HepG2 (cell line): ENCODE data around the gene NKX1-2. TPM values are rescaled to one million over a fixed set of nuclear protein-coding genes. Genes with fewer than 3 reads are reported as not detected.

ENCODE experiments used
- ATAC-seq: fragments of 200-7000 bp; cut with Tn5 transposase; 3 replicates; pipeline ENCODE4 v1.9.1; 2020; ENCODE audit warnings: mild to moderate bottlenecking, moderate library complexity
- BruUV-seq: library from RNA; stranded (reverse); fragments of 400-500 nt; replicated peaks from 2 replicates; lab custom pipeline; 2021; lab: Mats Ljungman, UMichigan
- CTCF ChIA-PET: fragments of 300-600 bp; formaldehyde crosslinking; extraction: SDS; loops from one replicate; lab custom pipeline; 2021; ENCODE audit warnings: low total read pairs, inconsistent platforms, low intra/inter-chr PET ratio; lab: Yijun Ruan, JAX
- POLR2A ChIA-PET: fragments of 350-600 bp; sonication (Branson Sonifier 250); formaldehyde crosslinking; loops from one replicate; lab custom pipeline; 2020; ENCODE audit warnings: antibody characterized with exemption, inconsistent platforms; lab: Yijun Ruan, JAX
- DNase-seq: peaks from one replicate; pipeline ENCODE4 v3.0.0-alpha.2; 2015; ENCODE audit warnings: low spot score
- FAIRE-seq: peaks from 3 replicates; lab custom pipeline; 2011; peaks lifted over from hg19 to GRCh38; lab: Jason Lieb, UNC
- H2AFZ ChIP-seq: one replicate; pipeline ENCODE4 v1.6.1; 2011; ENCODE audit warnings: low read length, inconsistent platforms
- H3K27ac ChIP-seq: fragments of 300-600 bp; 3 replicates; pipeline ENCODE4 v1.8.0; 2011; ENCODE audit warnings: mixed run types, mild to moderate bottlenecking, mixed read lengths, low read length, inconsistent platforms; ENCODE audit not compliant: insufficient read depth; ENCODE audit errors: extremely low read length
- H3K27me3 ChIP-seq, 2 experiments: fragments of 200-600 bp in 1 of 2; 2 replicates in 1 of 2; 3 replicates in 1 of 2; pipeline versions ENCODE4 v1.6.0 to v1.8.0; 2011; ENCODE audit warnings: low read length in 2 of 2, mild to moderate bottlenecking in 2 of 2, moderate library complexity in 2 of 2, inconsistent platforms in 1 of 2; ENCODE audit not compliant: insufficient read depth in 2 of 2, control insufficient read depth in 1 of 2
- H3K36me3 ChIP-seq, 2 experiments: fragments of 200-600 bp in 1 of 2; replicated peaks in 1 of 2; 2 replicates in 1 of 2; 3 replicates in 1 of 2; pipeline versions ENCODE4 v1.5.1 to v1.8.0; 2011; ENCODE audit warnings: low read length in 2 of 2, inconsistent platforms in 1 of 2; ENCODE audit not compliant: insufficient read depth in 2 of 2, control insufficient read depth in 1 of 2
- H3K4me1 ChIP-seq: 2 replicates; pipeline ENCODE4 v1.5.1; 2012; ENCODE audit warnings: low read length, inconsistent platforms; ENCODE audit not compliant: insufficient read depth
- H3K4me2 ChIP-seq: 2 replicates; pipeline ENCODE4 v1.6.0; 2011; ENCODE audit warnings: low read depth, low read length, inconsistent platforms
- H3K4me3 ChIP-seq, 3 experiments: fragments of 200-600 bp in 1 of 3; sonication (generic), shearing (Covaris generic) in 1 of 3; replicated peaks in 1 of 3; 2 replicates each; pipeline ENCODE4 v1.5.1; 2011 to 2016; ENCODE audit warnings: low read length in 3 of 3, inconsistent platforms in 2 of 3, low read depth in 2 of 3, mild to moderate bottlenecking in 2 of 3, control low read depth in 1 of 3, mixed read lengths in 1 of 3; ENCODE audit not compliant: insufficient read depth in 1 of 3
- H3K79me2 ChIP-seq: one replicate; pipeline ENCODE4 v1.6.1; 2011; ENCODE audit warnings: low read length, inconsistent platforms; ENCODE audit not compliant: insufficient read depth
- H3K9ac ChIP-seq: 2 replicates; pipeline ENCODE4 v1.6.0; 2011; ENCODE audit warnings: mild to moderate bottlenecking, low read depth, low read length, inconsistent platforms; ENCODE audit not compliant: insufficient read depth
- H3K9me3 ChIP-seq: 2 replicates; pipeline ENCODE4 v1.5.1; 2012; ENCODE audit warnings: mild to moderate bottlenecking, low read length
- H4K20me1 ChIP-seq: 2 replicates; pipeline ENCODE4 v1.6.0; 2011; ENCODE audit warnings: inconsistent platforms, mild to moderate bottlenecking, low read length, moderate library complexity; ENCODE audit not compliant: insufficient read depth
- ARID2 ChIP-seq: sonication (generic); formaldehyde crosslinking; IDR thresholded peaks from 2 replicates; pipeline ENCODE4 v1.8.1; 2022; ENCODE audit warnings: mild to moderate bottlenecking, missing genetic modification reagents, borderline replicate concordance
- CAMTA2 ChIP-seq: sonication (generic); formaldehyde crosslinking; IDR thresholded peaks from 2 replicates; pipeline ENCODE4 v1.4.0; 2020; ENCODE audit warnings: mild to moderate bottlenecking, missing genetic modification reagents, borderline replicate concordance
- CEBPB ChIP-seq: IDR thresholded peaks from 2 replicates; pipeline ENCODE4 v1.6.1; 2011; ENCODE audit warnings: low read depth, low read length, improper control_type of control experiment, borderline replicate concordance
- JUN ChIP-seq: sonication (generic); formaldehyde crosslinking; IDR thresholded peaks from 2 replicates; pipeline ENCODE4 v1.4.0; 2020; ENCODE audit warnings: mild to moderate bottlenecking, missing genetic modification reagents
- NFE2 ChIP-seq: sonication (generic); formaldehyde crosslinking; IDR thresholded peaks from 2 replicates; pipeline ENCODE4 v1.4.0; 2020; ENCODE audit warnings: missing genetic modification reagents
- PTBP1 ChIP-seq: fragments of 200-400 bp; formaldehyde crosslinking; IDR thresholded peaks from 2 replicates; pipeline ENCODE4 v1.6.1; 2018; ENCODE audit warnings: low read length, low read depth; ENCODE audit not compliant: poor library complexity, severe bottlenecking
- SP2 ChIP-seq: sonication (generic); formaldehyde crosslinking; IDR thresholded peaks from 2 replicates; pipeline ENCODE4 v1.5.1; 2020; ENCODE audit warnings: mild to moderate bottlenecking, missing genetic modification reagents
- SUZ12 ChIP-seq: fragments of 150-350 bp; IDR thresholded peaks from 2 replicates; pipeline ENCODE4 v1.6.1; 2014; ENCODE audit warnings: low read depth, low read length
- ZKSCAN8 ChIP-seq: IDR thresholded peaks from 2 replicates; pipeline ENCODE4 v1.6.1; 2016; ENCODE audit warnings: borderline replicate concordance, missing genetic modification reagents, missing compliant biosample characterization
- ZNF12 ChIP-seq: sonication (generic); formaldehyde crosslinking; IDR thresholded peaks from 2 replicates; pipeline ENCODE4 v1.5.0; 2020; ENCODE audit warnings: missing genetic modification reagents
- ZNF557 ChIP-seq: sonication (generic); formaldehyde crosslinking; IDR thresholded peaks from 2 replicates; pipeline ENCODE4 v1.4.0; 2020; ENCODE audit warnings: missing genetic modification reagents
- ZNF788 ChIP-seq: sonication (generic); formaldehyde crosslinking; IDR thresholded peaks from 2 replicates; pipeline ENCODE4 v1.5.0; 2020; ENCODE audit warnings: mild to moderate bottlenecking, missing genetic modification reagents, borderline replicate concordance
- WGBS: methylation state at CpG from one replicate; pipeline ENCODE4 v1.1.6; 2017; ENCODE audit warnings: low lambda C conversion rate; 5-methylcytosine and 5-hydroxymethylcytosine counted together
- in situ Hi-C: cut with HindIII; loops from 2 replicates; pipeline ENCODE4 v1.10.0; 2017; ENCODE audit warnings: low pct_unique_long_range_greater_than_20kb; ENCODE audit not compliant: extremely low pct_ligation_motif_present
- intact Hi-C: fragments of 100-400 bp; cut with micrococcal nuclease; formaldehyde crosslinking; loops from one replicate; pipeline ENCODE4 v1.10.0; 2022; ENCODE audit not compliant: unreplicated experiment
- polyA plus RNA-seq, 8 experiments: library from polyadenylated mRNA; depleted of rRNA in 3 of 8; stranded (reverse) in 7 of 8; unstranded in 1 of 8; fragments of >200 nt; fragmentation: Illumina TruSeq in 4 of 8; extraction: Trizol in 4 of 8; gene quantifications; 2 replicates each; pipeline versions ENCODE4 v1.2.1 to v1.2.3, GENCODE V29; 2011 to 2016; ENCODE audit warnings: low read depth in 4 of 8, missing spikeins in 1 of 8, mixed read lengths in 1 of 8; ENCODE audit not compliant: insufficient read depth in 1 of 8
- total RNA-seq, 5 experiments: library from RNA; depleted of rRNA; stranded (reverse); fragments of >200 nt; fragmentation: Illumina TruSeq; extraction: Trizol; gene quantifications; 2 replicates each; pipeline ENCODE4 v1.2.3, GENCODE V29; 2016; ENCODE audit warnings: low read depth in 1 of 5
- TF ChIP-seq, protein P1 (sequence below): sonication (generic); formaldehyde crosslinking; IDR thresholded peaks from 2 replicates; pipeline ENCODE4 v1.4.0; 2020; ENCODE audit warnings: missing genetic modification reagents, mild to moderate bottlenecking, borderline replicate concordance
- TF ChIP-seq, protein P2 (sequence below): IDR thresholded peaks from 2 replicates; pipeline ENCODE4 v1.4.0; 2020; ENCODE audit warnings: mild to moderate bottlenecking, missing genetic modification reagents

The NKX1-2 gene
- total and polyA plus RNA-seq, 2 of the 13 experiments (the other 11 are each of a cell fraction or from before 2014, with no cell fraction given), result not detected

DNA sequence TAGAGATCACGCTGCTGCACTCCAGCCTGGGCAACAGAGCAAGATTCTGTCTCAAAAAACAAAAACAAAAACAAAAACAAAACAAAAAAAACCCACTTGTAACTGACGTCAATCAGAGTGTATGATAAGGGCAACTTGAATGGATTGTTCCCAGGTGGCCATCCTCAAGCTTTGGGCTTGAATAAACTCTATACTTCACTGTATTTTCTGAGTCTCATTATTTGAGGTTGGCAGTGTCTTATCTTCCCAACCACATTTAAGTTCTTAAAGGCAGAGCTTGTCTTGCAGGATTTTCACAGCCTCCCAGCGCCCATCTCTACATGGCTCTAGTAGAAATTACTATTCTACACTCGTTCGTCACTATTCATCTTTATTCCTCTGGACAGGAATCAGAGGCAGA, 26.0 kb downstream of the NKX1-2 start (continued):
- TF ChIP-seq, protein P1, sequence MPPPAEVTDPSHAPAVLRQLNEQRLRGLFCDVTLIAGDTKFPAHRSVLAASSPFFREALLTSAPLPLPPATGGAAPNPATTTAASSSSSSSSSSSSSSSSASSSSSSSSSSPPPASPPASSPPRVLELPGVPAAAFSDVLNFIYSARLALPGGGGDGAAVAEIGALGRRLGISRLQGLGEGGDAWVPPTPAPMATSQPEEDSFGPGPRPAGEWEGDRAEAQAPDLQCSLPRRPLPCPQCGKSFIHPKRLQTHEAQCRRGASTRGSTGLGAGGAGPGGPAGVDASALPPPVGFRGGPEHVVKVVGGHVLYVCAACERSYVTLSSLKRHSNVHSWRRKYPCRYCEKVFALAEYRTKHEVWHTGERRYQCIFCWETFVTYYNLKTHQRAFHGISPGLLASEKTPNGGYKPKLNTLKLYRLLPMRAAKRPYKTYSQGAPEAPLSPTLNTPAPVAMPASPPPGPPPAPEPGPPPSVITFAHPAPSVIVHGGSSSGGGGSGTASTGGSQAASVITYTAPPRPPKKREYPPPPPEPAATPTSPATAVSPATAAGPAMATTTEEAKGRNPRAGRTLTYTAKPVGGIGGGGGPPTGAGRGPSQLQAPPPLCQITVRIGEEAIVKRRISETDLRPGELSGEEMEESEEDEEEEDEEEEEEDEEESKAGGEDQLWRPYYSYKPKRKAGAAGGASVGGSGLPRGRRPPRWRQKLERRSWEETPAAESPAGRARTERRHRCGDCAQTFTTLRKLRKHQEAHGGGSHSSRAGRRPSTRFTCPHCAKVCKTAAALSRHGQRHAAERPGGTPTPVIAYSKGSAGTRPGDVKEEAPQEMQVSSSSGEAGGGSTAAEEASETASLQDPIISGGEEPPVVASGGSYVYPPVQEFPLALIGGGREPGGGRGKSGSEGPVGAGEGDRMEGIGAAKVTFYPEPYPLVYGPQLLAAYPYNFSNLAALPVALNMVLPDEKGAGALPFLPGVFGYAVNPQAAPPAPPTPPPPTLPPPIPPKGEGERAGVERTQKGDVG (CRISPR knock-in tag), result no peak

DNA sequence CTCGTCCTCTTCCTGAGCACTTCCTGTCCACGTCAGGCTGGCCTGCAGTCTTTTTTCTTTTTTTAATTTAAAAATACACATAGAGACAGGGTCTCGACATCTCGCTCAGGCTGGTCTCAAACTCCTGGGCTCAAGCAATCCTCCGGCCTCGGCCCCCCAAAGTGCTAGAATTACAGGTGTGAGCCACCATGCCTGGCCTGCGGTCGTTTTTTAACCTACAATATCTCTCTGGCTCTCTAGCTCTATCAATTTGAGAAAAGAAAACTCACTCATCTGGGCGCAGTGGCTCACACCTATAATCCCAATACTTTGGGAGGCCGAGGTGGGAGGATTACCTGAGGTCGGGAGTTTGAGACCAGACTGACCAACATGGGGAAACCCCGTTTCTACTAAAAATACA, 27.1 kb downstream of the NKX1-2 start:
- 49% methylated on average over 12 of the region's 12 CpGs for WGBS
- Histone ChIP-seq H3K4me2 (no peak overlapping the region), H3K9ac (no peak overlapping the region), H3K9me3 (no peaks in the 10 kb centered on the region), H3K79me2 (peaks cover 4% of the 10 kb centered on the region), H3K36me3 (no peaks in the 10 kb centered on the region), H3K27me3 (peaks cover 0 to 35% of the 10 kb centered on the region in 2 experiments; a peak in 3 of 5 replicates), H3K27ac (no peak overlapping the region), H2AFZ (no peak overlapping the region), H3K4me3 (no peak overlapping the region), H3K4me1 (peaks cover 18% of the 10 kb centered on the region), H4K20me1 (no peaks in the 10 kb centered on the region)
- DNase-seq (no peak), FAIRE-seq (no peak), ATAC-seq (no peak)
- CTCF ChIA-PET, result no interaction called here
- in situ Hi-C loops (no loop called here), intact Hi-C loops (no loop called here)
- POLR2A ChIA-PET, result no interaction called here
- BruUV-seq, result no TSS peak
- TF ChIP-seq ZNF557 (CRISPR knock-in tag), result no peak
- no peak for TF ChIP-seq SP2
- no peak for TF ChIP-seq JUN (CRISPR knock-in tag)
- TF ChIP-seq NFE2 (CRISPR knock-in tag), result no peak
- TF ChIP-seq PTBP1, result no peak
- TF ChIP-seq CAMTA2 (CRISPR knock-in tag), result no peak
- no peak for TF ChIP-seq ZKSCAN8 (CRISPR knock-in tag)
- TF ChIP-seq SUZ12, result no peak
- TF ChIP-seq CEBPB, result no peak
- no peak for TF ChIP-seq ARID2 (CRISPR knock-in tag)
- TF ChIP-seq ZNF788, result no peak
- no peak for TF ChIP-seq ZNF12
- TF ChIP-seq, protein P2, sequence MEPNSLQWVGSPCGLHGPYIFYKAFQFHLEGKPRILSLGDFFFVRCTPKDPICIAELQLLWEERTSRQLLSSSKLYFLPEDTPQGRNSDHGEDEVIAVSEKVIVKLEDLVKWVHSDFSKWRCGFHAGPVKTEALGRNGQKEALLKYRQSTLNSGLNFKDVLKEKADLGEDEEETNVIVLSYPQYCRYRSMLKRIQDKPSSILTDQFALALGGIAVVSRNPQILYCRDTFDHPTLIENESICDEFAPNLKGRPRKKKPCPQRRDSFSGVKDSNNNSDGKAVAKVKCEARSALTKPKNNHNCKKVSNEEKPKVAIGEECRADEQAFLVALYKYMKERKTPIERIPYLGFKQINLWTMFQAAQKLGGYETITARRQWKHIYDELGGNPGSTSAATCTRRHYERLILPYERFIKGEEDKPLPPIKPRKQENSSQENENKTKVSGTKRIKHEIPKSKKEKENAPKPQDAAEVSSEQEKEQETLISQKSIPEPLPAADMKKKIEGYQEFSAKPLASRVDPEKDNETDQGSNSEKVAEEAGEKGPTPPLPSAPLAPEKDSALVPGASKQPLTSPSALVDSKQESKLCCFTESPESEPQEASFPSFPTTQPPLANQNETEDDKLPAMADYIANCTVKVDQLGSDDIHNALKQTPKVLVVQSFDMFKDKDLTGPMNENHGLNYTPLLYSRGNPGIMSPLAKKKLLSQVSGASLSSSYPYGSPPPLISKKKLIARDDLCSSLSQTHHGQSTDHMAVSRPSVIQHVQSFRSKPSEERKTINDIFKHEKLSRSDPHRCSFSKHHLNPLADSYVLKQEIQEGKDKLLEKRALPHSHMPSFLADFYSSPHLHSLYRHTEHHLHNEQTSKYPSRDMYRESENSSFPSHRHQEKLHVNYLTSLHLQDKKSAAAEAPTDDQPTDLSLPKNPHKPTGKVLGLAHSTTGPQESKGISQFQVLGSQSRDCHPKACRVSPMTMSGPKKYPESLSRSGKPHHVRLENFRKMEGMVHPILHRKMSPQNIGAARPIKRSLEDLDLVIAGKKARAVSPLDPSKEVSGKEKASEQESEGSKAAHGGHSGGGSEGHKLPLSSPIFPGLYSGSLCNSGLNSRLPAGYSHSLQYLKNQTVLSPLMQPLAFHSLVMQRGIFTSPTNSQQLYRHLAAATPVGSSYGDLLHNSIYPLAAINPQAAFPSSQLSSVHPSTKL (CRISPR knock-in tag), result no peak
